ENCODE measurements around the gene DPP7.

DNA sequence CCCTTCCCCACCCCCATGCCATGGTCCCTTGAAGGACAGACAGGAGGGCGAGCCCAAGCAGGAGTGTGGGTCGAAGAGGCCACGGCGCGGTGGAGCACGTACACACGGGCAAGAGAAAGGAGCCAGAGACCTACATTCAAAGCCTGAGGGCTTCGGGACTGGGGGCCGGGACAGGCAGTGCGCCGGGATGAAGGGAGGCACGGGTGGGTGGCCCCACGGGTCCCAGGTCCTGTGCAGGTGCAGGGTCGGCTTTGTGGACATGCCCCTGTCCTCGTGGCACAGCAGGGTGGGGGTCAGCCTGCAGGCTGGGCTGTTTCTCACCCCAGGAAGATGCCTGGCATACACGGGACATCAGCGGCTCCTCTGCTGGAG, 45.5 kb upstream of the DPP7 start:
- TF ChIP-seq, protein P1, sequence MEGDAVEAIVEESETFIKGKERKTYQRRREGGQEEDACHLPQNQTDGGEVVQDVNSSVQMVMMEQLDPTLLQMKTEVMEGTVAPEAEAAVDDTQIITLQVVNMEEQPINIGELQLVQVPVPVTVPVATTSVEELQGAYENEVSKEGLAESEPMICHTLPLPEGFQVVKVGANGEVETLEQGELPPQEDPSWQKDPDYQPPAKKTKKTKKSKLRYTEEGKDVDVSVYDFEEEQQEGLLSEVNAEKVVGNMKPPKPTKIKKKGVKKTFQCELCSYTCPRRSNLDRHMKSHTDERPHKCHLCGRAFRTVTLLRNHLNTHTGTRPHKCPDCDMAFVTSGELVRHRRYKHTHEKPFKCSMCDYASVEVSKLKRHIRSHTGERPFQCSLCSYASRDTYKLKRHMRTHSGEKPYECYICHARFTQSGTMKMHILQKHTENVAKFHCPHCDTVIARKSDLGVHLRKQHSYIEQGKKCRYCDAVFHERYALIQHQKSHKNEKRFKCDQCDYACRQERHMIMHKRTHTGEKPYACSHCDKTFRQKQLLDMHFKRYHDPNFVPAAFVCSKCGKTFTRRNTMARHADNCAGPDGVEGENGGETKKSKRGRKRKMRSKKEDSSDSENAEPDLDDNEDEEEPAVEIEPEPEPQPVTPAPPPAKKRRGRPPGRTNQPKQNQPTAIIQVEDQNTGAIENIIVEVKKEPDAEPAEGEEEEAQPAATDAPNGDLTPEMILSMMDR (IDR thresholded peaks at IDR 0.05) = no peak
- no peak for TF ChIP-seq POLR2A (IDR thresholded peaks at IDR 0.05)
